Stimulated activated CD8-positive, alpha-beta memory T cell treated with anti-CD3 and anti-CD28 coated beads, Interleukin-2, amount 100 ng/mL, for 48 hours (primary cell): ENCODE data around the gene MYD88.

Experiments
- DNase-seq, 2 donors: peaks; one replicate each; pipeline ENCODE4 v3.0.0-alpha.2; 2020; ENCODE audit warnings: low read depth in 2 of 2

MYD88 gene

DNA sequence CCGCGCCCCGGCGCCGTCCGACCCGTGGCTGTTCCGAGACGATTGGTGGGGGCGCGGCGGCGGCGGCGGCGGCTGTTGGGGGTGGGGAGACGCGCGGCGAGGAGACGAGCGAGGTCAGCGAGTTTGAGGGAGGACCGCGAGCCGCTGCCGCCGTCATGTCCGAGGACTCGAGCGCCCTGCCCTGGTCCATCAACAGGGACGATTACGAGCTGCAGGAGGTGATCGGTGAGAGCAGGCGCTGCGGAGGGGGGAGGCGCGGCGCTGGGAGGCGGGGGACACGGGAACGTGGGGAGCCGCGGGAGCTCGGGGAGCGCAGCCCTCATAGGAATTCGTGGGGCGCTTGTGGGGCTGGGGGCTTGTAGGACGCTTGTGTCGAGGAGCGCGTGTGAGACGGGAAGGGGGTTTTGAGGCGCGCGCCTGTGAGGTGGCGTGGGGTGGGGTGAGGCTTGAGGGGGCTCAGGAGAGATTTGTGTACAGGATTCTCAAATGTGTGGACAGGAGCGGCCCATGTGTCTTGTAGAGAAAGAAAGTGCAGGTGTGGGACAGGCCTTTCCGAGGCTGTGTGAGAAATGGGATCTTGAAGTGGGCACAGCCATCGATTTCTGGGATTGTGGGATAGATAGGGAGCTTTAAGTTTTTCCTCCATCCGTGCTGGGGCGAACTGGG is 27.4 kb downstream of the MYD88 start:
- DNase-seq = peak in 1 of 2 donors; percentile 36

DNA sequence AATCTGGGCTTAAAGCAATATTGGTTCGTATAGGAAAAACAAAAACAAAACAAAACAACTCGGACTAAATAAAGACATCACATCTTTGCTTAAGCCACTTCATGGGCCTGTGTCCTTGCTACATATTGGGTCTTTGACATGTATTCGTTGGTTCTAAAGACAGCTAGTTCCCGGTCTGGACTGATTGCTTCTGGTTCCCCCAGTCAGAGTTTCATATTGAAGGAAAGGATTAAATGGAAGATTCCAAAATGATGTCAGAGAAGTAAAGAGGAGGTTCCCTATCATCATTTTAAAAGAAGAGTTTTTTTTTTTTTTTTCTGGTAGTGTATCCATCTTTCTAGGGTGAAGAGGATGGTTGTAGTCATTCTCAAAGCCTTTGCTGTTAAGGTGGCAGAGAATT is 29.1 kb downstream of the MYD88 start:
- DNase-seq = no peak

DNA sequence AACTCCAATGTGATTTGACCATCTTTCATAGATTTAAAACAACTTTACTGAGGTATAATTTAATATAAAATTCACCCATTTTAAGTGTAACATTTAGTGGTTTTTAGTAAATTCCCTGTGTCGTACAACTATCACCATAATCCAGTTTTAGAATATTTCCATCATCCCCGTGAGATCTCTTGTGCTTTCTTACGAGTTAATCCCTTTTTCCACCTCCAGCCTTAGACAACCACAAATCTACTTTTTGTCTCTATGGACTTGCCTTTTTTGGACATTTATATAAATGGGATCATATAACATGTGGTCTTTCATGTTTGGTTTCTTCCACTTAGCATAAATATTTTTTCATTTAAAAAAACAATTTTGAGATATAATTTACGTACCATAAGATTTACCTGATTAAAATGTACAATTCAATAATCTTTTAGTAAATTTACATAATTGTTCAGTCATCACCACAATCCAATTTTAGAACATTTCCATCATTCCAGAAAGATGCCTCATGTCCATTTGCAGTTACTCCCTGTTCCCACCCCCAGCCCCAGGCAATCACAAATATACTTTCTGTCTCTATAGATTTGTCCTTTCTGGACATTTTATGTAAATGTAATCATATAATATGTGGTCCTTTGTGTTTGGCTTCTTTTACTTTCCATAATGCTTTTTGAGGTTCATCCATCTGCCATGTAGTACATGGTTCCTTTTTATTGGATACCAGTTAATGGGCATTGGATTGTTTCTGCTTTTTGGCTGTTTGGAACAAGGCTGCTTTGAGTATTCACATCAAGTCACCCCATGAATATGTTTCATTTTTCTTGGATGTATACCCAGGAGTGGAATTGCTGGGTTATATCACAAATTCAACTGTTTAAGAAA is 29.9 kb downstream of the MYD88 start:
- no peak for DNase-seq

DNA sequence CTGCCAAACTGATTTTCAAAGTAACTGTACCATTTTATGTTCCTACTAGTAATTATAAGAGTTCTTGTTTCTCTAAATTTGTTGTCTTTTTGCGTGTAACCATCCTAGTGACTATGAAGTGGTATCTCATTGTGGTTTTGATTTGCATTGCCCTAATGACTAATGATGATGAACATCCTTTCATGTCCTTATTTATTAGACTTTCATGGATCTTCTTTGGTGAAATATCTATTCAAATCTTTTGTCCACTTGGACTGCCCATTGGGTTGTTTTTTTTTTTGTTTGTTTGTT is 30.5 kb downstream of the MYD88 start:
- DNase-seq = no peak

DNA sequence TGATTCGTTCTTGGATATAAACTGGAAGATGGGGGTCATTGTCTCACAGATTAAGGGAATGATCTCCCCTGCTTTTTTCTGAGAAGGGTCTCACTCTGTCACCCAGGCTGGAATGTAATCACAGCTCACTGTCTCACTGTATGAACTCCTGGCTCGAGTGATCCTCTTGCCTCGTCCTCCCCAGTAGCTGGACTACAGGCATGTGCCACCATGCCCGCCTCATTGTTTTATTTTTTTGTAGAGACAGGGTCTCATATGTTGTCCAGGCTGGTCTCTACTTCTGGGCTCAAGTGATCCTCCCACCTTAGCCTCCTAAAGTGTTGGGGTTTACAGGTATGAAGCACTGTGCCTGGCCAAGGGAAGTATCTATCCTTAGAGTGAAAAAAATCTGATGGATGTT is 32.3 kb downstream of the MYD88 start:
- no peak for DNase-seq

DNA sequence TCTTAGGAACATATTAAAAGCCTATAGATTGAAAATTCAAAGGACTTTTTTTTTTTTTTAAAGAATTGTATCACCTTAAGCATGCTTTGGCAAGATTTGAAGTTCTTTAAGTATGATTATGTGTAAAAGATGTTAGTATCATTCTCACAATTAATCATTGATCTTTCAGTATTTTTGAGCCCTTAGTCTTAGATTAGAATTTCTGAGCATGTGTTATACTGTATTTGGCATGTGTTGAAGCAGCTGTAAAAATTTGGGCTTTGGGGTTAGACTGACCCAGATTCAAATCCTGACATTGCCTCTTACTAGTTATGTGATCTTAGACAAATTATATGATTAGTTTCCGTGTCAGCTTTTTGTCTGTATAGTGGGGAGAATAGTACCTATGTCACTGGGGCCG is 33.2 kb downstream of the MYD88 start:
- DNase-seq = no peak

DNA sequence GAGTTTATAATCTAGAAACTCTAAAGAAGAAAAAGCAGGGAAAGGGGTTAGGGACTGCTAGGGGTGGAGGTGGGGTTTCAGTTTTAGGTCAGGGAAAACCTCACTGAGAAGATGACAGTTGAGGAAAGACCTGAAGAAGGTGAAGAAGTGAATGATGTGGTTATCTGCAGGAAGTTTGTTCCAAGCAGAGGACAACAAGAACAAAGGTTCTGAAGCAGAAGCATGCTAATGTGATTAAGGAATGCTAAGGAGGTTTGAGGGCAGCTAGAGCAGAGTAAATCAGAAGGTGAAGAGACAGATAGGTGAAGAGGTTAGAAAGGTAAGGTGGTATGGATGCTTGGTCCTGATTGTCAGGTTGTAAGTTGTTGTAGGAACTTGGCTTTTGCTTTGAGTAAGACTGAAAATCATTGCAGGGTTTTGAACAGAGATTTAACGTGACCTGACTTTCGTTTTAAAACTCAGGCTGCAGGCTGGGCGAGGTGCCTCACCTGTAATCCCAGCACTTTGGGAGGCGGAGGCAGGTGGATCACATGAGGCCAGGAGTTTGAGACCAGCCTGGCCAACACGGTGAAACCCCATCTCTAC is 35.5 kb downstream of the MYD88 start:
- DNase-seq = no peak

DNA sequence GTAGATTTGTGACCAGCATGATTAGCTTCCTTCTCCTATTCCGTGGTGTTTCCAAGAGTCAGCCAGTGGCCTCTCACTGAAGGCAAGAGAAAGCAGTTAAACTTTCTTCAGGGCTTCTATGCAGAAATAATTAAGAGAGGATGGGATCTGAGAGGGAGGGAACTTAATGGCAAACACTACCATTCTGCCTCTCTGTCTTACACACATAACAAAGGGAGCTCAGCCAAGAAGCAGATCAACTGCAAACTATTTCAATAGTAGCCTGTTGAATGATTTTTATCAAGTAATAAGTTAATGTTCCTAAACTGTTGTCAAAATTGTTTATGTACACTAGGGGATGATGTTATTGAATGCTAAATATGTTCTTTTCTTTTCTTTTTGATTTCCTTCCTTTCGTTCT is 38.7 kb downstream of the MYD88 start:
- no peak for DNase-seq

DNA sequence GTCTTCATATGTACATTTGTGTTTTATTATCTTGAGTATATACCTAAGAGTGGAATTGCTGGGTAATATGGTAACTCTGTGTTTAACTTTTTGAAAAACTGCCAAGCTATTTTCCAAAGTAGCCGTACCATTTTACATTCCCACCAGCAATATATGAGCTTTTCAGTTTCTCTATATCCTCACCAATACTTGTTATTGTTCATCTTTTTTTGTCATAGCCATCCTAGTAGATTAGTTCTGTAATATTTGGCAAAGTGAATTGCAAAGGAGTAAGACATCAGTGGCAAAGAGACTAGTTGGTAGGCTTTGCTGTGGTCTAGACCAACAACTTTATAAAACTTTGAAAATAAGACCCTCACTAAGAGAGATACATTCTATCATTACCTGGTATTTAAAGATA is 48.3 kb downstream of the MYD88 start:
- DNase-seq = no peak

DNA sequence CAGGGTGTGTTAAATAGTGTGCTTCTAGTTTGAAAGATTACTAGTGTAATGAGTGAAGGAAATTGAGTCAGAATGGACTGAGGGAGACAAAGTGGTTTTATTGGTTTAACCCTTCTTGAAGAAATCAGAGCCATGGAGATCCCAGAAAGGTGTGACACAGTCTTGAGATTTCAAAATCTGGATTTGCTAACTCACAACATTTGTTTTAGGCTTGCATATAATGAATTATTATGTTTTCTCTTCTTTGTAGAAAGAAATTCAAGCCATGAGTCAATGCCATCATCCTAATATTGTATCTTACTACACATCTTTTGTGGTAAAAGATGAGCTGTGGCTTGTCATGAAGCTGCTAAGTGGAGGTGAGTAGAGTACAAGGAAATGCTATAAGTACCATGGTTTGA is 52.0 kb downstream of the MYD88 start:
- no peak for DNase-seq
